Left hindlimb (tissue), 1 donor: Measurements from ENCODE around the gene CST9L.

Source experiments
- DNase-seq: peaks from one replicate; pipeline ENCODE4 v3.0.0-alpha.2; 2018

The CST9L gene

GRCh38 chr20:23542801-23543200, 25.5 kb downstream of the CST9L start:
- no peak for DNase-seq

- DNase-seq: no peak
Measured at GRCh38 chr20:23541776-23542175, 26.5 kb downstream of the CST9L start.

DNA sequence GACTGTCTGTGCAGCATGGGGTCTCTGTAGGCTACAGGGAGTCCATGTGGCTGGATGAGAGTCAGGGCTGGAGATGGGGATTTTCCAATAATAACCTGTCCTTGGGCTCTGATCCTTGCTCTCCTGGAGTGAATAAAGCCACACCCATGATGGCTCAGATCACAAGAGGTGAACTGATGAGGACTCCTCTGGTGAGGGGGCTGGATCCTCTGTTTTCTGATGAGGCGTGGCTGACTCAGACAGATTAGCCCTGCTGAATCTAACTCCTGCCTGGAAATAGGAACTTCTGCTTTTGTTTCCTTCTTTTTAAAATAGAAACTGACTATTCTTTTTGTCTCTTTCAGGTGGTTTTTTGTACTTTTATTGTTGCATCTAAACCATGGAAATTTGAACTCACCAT, 27.0 kb downstream of the CST9L start:
- no peak for DNase-seq

DNA sequence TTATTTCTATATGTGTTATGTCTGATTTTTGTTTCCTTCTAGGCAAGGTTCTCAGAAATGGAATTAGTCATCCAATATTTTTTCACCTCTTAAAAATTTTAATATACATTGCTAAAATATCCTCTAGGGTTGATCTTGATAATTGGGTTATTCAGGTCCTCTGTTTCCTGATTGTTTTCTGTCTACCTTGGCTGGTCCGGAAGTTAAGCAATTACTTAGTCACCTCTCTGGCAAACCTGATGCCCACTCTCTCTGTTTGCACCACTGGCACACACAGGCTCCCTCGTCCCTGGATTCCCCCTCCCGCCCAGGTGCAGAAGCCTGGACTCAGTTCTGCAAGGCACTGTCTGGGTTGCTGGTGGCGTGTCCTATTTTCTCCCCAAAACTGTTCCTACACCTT, 27.7 kb downstream of the CST9L start:
- DNase-seq: no peak

- DNase-seq: no peak
Measured at GRCh38 chr20:23537030-23537429, 31.3 kb downstream of the CST9L start.

DNA sequence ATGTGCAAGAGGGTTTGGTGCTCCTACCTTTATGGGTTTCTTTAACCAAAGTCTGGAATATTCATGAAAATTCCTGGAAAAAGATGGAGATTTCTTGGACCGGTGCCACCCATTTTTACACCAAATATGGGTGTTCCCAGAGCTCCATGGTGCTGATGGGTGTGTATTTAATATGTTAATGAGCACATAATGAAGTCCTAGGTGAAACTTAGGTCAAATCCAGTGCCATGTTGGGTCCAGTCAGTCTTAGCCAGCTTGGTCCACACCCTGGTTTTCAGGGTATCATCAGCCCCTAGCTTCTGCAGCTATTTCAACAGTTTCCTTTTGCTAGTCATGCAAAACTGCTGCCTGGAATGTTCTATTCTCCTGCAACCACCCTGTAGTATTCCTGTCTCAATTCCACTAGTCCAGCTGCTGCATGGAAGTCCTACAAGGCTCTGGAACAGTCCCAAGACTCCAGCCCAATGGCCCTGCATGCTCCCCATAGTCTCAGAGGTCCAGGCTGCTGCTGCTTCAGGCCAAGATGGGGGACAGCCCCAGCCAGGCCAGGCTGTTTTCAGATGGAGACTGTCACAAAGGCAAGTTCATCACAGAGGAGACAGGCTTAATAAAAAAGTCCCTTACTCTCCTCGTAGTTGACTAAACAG, 31.8 kb downstream of the CST9L start:
- DNase-seq: no peak

DNA sequence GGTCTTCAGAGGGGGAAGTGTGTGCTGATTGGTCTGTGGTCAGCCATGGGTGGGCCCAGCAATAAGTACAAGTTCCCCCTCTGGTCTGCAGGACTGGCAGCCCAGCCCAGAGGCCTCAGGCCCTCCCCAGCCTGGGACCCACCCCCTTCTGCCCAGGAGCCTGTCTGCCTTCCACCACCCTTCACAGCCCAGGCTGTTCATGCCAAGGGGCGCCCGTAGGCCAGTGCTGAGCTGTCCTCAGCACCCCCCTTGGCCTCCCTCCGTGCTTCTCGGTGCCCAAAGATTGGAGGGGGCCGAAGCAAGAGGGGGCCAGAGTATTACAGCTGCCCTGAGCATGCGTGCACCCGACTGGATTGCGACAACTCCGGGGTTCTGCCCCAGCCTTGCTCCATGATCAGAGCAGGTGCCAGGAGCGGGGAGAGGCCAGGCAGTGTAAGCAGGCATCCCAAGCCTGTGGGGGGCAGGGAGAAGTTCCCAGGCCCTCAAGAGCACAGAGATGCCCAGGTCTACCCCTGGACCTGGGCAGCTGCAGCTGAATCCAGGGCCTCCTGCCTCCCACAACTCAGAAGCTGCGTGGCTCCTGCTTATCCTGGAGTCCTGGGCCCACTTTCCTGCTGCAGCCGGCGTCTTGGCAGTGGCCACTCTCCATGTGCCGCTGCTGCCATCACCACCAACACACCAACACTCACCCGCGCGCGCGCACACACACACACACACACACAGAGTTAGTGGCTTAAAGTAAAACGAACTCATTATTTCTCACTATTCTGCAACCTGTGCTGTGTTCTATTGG, 33.3 kb downstream of the CST9L start:
- no peak for DNase-seq

- DNase-seq: no peak
Measured at GRCh38 chr20:23533161-23533560, 35.1 kb downstream of the CST9L start.

DNA sequence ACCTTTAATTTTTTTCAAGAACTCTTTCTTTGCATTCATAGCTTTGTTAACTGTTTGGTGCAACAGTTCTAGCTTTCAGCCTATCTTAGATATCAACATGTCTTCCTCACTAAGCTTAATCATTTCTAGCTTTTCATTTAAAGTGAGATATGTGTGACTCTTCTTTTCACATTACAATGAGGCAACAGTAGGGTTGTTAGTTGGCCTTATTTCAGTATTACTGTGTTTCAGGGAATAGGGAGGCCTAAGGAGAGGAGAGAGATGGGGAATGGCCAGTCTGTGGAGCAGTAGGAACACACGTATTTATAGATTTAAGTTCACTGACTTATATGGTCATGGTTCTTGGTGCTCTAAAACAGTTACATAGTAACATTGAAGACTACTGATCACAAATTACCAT, 35.8 kb downstream of the CST9L start:
- no peak for DNase-seq

DNA sequence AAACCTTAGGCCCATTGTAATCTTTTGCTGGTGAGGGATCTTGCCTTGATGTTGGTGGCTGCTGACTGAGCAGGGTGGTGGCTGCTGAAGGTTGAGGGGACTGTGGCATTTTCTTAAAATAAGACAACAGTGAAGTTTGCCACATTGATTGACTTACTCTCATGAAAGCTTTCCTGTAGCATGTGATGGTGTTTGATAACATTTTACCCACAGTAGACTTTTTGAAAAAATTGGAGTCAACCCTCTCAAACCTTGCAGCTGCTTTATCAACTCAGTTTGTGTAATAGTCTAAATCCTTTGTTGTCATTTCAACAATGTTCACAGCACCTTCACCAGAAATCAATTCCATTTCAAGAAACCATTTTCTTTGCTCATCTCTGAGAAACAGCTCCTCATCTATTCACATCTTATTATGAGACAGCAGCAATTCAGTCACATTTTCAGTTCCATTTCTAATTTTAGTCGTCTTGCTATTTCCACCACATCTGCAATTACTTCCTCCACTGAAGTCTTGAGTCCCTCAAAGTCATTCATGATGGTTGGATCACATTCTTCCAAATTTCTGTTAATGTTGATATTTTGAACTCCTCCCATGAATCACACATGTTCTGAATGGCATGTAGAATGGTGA, 37.2 kb downstream of the CST9L start:
- no peak for DNase-seq

- no peak for DNase-seq
Measured at GRCh38 chr20:23528867-23529431, 39.3 kb downstream of the CST9L start.

DNA sequence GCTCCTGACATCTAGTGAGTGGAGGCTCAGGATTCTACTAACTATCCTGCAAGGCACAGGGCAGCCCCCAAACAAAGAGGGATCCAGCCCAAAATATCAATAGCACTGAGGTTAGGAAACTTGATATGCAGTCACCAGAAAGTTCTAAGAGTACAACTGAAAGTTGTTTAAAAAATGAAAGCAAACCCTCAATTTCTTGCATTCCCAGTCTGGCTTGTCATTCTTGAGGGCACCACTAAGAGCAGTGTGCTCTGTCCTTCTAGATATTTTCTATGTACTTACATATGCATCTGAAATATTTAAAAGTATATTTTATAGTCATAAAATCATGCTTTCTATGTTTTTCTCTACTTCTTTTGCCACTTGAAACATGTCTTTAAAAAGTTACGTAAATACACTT, 41.4 kb downstream of the CST9L start:
- DNase-seq: no peak

- no peak for DNase-seq
Measured at GRCh38 chr20:23524146-23524545, 44.1 kb downstream of the CST9L start.

DNA sequence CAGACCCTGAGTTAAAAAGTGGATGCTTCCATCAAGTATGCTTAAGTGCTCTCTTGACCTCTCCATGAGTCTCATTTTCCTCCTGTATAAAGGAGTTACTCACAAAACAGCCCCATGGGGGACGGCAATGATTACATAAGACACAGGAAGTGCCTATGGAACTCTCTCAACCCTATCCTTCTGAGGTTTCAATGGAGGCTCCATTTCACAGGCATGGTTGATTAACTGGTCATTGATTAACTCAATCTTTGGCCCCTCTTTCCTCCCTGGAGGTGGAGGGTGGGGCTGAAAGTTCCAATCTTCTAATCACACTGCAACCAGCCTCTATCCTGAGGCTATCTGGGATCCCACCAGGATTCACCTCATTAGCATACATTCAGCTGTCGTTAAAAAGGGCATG, 48.1 kb downstream of the CST9L start:
- no peak for DNase-seq

DNA sequence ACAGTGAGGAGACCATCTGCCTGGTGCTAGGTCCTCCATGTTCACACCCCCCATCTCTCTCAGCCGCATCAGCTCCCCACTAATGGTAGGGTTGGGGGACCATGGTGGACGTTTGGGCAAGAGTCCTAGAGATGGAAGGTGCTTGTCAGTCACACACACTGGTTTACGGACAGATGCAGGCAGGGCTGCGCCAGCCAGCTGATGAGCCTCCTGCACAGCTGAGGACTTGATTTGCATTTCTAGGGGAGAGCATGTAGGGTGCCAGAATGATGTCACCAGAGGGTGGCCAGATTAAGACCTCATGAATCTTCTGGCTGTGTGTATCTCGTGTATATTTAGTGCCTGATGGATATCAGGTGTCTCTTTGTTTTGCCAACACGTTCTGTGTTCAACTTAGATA, 48.7 kb downstream of the CST9L start:
- DNase-seq: no peak

DNA sequence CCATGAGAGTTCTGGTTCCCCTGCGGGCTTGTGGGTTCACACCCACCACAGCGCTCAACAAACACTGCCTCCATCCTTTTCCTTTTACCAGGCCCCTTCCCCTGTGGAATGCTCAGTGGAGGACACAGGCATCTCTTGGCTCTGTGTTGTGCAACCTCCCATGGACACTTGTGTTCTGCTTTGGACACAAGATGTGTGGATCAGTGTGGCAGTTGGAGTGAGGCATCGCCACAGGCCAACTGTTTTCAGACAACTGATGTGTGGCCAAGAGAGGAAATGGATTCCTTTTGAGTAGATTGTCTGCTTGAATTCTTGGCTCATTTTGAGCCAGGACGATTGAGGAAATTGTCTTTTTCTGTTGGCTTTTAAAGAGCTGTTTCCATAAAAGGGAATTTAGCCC, 50.6 kb downstream of the CST9L start:
- no peak for DNase-seq

DNA sequence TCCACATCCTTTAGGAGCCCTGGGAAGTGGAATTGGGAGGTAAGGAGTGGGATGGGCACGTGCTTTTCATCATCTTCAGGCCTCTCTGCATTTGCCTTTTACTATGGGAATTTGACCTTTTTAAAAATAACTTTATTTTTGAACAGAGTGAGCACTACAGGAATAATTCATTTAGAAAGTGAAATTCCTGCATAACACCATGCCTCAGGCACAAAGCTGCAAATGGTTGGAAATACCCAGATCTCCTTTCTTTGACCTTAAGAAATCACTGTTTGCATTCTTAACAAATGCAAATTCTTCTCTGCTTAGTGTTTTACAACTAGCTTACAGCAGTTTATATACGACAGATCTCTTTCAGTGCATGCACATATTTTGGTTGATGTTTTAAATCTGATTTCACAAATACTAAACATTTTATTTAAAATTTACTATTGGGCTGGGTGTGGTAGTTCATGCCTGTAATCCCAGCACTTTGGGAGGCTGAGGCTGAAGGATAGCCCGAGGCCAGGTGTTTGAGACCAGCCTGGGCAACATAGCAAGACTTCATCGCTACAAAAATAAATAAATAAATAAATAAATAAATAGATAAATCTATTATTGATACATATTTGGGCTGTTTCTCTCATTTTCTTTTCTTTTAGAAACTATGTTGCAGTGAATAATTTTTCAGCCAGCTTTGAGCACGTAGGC, 52.9 kb downstream of the CST9L start:
- DNase-seq: no peak

- no peak for DNase-seq
Measured at GRCh38 chr20:23514848-23515247, 53.4 kb downstream of the CST9L start.
